Stimulated activated memory B cell treated with anti-CD40 and anti-IgM and Interleukin-4, amounts not matched to agents 10 μg/mL and 1 μg/mL and 100 μg/mL, for 72 hours (primary cell): ENCODE results near the gene NCKAP5L.
"Not testable (repeated sequence)": the region's sequence is repeated elsewhere in the genome, so short reads cannot be mapped to it uniquely, and the experiment has no call there.

ENCODE experiments used
- ATAC-seq: fragments of 150-1000 bp; cut with Tn5 transposase; 2 replicates; pipeline ENCODE4 v1.10.0; 2021
- H3K27ac Mint-ChIP-seq: one replicate; pipeline ENCODE4 v1.8.0; 2022; ENCODE audit warnings: mild to moderate bottlenecking, mixed read lengths
- H3K27me3 Mint-ChIP-seq: one replicate; pipeline ENCODE4 v1.8.0; 2022; ENCODE audit warnings: mixed read lengths
- H3K36me3 Mint-ChIP-seq: one replicate; pipeline ENCODE4 v1.8.0; 2022; ENCODE audit warnings: mixed read lengths
- H3K4me1 Mint-ChIP-seq: one replicate; pipeline ENCODE4 v1.8.0; 2022; ENCODE audit warnings: mixed read lengths
- H3K4me3 Mint-ChIP-seq: one replicate; pipeline ENCODE4 v1.8.0; 2022; ENCODE audit warnings: mild to moderate bottlenecking, moderate library complexity, mixed read lengths
- H3K9me3 Mint-ChIP-seq: one replicate; pipeline ENCODE4 v1.8.0; 2022; ENCODE audit warnings: mixed read lengths

NCKAP5L gene, protein sequence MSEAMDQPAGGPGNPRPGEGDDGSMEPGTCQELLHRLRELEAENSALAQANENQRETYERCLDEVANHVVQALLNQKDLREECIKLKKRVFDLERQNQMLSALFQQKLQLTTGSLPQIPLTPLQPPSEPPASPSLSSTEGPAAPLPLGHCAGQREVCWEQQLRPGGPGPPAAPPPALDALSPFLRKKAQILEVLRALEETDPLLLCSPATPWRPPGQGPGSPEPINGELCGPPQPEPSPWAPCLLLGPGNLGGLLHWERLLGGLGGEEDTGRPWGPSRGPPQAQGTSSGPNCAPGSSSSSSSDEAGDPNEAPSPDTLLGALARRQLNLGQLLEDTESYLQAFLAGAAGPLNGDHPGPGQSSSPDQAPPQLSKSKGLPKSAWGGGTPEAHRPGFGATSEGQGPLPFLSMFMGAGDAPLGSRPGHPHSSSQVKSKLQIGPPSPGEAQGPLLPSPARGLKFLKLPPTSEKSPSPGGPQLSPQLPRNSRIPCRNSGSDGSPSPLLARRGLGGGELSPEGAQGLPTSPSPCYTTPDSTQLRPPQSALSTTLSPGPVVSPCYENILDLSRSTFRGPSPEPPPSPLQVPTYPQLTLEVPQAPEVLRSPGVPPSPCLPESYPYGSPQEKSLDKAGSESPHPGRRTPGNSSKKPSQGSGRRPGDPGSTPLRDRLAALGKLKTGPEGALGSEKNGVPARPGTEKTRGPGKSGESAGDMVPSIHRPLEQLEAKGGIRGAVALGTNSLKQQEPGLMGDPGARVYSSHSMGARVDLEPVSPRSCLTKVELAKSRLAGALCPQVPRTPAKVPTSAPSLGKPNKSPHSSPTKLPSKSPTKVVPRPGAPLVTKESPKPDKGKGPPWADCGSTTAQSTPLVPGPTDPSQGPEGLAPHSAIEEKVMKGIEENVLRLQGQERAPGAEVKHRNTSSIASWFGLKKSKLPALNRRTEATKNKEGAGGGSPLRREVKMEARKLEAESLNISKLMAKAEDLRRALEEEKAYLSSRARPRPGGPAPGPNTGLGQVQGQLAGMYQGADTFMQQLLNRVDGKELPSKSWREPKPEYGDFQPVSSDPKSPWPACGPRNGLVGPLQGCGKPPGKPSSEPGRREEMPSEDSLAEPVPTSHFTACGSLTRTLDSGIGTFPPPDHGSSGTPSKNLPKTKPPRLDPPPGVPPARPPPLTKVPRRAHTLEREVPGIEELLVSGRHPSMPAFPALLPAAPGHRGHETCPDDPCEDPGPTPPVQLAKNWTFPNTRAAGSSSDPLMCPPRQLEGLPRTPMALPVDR (N-terminal part only)

DNA sequence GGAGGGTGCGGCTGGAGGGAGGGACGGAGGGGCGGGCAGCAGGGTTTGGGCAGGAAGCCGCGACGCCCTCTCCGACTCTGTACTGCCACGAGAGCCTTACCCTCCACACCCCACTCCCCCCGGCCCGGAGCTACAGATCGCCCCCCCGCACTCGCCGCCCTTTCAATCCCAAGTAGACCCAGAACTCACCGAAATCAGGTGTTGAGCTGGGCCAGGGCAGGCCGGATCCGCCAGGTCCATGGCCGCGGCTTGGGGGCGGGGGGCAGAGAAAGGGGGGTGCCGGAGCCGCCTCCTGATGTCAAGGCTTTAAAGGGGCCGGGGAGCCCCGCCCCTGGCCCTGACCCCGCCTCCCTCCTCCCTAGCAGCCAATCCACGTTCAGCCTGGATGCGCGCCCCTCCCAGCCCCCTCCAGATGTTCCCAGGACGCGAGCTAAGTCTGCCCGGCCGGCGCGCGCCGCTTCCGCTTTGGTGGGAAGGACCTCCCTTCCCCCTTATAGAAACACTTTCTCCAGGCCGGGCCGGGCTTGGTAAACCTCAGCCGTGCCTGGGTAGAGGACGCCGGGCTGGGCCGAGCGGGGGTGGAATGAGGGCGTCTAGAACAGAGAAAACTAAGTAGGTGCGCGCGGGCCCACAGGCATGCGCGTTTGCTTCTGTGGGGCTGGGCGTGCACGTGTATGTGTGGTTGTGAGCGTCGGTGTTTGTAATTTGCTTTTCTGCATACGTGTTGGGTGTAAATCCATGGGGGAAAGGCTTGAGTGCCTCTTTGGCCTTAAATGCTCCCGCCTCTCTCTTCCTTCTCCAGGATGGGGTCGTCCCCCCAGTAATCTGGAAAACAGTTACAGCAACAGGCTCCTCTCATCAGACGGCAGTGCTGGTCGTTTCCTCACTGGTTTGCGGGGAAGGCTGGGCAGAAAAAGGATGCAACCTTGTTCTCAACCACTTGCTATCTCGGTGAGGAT is at the start of gene NCKAP5L:
TSS of gene NCKAP5L (minus strand) at position 281 of the 959 bp plus-strand sequence. CDS start 24,369 bp downstream, outside the sequence.
- no peaks in the 10 kb centered on the region for H3K27me3 Mint-ChIP-seq
- peak; percentile 98 for ATAC-seq
- peak within 1 kb of the TSS; percentile 97 for H3K4me3 Mint-ChIP-seq
- H3K4me1 Mint-ChIP-seq: peaks cover 47% of the 10 kb centered on the region
- H3K9me3 Mint-ChIP-seq: no peaks in the 10 kb centered on the region
- no peaks in the 10 kb centered on the region for H3K36me3 Mint-ChIP-seq
- H3K27ac Mint-ChIP-seq: peak within 1 kb of the TSS; percentile 86

DNA sequence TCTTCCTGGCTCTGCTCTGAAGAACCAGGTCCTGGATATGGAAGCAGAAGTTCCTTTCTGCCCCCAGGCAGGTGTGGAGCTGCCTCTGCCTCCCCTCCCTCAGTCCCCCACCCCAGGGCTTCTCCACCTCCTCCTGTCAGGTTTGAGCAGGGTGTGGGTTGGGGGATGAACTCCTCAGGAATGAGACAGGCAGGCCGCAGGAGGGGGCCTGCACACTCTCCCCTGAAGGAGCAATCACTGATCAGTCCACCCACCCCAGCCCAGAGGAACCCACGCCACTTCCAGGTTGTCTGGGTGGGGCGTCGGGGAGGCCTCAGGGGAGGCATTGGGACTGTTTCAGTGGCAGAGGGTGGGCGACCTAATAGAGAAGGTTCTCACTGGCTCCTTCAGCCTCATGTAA is 48.9 kb upstream of the NCKAP5L start:
- Mint-ChIP-seq H3K27ac (no peak overlapping the region), H3K9me3 (peaks cover 31% of the 10 kb centered on the region), H3K4me3 (no peak overlapping the region), H3K4me1 (no peaks in the 10 kb centered on the region), H3K27me3 (no peaks in the 10 kb centered on the region), H3K36me3 (no peaks in the 10 kb centered on the region)
- ATAC-seq: no peak

DNA sequence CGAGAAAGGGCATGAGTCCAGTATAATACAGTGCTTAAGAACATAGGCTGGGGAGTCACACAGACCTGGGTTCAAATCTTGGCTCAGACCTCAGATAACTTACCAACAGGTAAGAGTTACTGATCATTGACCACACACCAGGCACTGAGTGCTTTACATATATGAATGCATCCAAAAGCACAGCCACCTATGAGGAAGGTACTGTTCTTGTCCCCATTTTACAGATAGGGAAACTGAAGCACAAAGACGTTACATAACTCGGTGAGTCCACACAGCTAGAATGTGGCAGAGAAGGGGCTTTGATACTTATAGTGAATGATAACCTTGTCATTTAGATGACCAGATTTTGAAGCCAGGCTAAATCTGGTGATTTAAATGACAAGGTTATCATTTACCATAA is 47.9 kb upstream of the NCKAP5L start:
- peaks cover 31% of the 10 kb centered on the region for H3K9me3 Mint-ChIP-seq
- H3K27me3 Mint-ChIP-seq: no peaks in the 10 kb centered on the region
- no peak overlapping the region for H3K4me3 Mint-ChIP-seq
- H3K27ac Mint-ChIP-seq: no peak overlapping the region
- no peak for ATAC-seq
- no peaks in the 10 kb centered on the region for H3K36me3 Mint-ChIP-seq
- H3K4me1 Mint-ChIP-seq: no peaks in the 10 kb centered on the region

DNA sequence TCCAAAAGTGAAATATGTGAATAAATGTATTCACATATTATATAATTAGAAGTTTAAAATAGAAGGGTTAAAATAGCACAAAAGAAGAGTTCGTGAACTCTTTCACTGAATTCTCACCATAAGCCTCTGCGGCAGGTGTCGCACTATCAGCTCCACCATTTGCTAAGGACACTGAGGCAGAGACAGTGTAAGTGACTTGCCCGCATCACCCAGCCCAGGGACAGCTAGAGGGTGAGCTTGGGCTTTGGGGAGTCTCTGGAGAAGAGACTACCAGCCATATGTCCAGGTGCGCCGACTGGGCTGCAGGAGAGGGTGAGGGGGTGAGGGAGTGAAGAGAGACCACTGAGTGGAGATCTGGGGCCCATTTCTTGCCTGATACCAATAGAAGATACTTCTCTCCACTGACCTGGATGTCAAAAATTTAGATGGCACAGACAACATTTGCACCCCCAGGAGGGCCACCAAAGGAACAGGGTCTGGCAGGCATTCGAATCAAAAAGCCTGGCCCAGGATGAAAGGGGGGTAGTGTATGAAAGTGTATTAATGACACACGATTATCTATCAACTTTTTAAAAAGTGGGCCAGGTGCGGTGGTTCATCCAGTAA is 47.0 kb upstream of the NCKAP5L start:
- Mint-ChIP-seq H3K27me3 (no peaks in the 10 kb centered on the region), H3K27ac (no peak overlapping the region), H3K4me3 (no peak overlapping the region), H3K9me3 (peaks cover 27% of the 10 kb centered on the region), H3K4me1 (no peaks in the 10 kb centered on the region), H3K36me3 (no peaks in the 10 kb centered on the region)
- no peak for ATAC-seq

DNA sequence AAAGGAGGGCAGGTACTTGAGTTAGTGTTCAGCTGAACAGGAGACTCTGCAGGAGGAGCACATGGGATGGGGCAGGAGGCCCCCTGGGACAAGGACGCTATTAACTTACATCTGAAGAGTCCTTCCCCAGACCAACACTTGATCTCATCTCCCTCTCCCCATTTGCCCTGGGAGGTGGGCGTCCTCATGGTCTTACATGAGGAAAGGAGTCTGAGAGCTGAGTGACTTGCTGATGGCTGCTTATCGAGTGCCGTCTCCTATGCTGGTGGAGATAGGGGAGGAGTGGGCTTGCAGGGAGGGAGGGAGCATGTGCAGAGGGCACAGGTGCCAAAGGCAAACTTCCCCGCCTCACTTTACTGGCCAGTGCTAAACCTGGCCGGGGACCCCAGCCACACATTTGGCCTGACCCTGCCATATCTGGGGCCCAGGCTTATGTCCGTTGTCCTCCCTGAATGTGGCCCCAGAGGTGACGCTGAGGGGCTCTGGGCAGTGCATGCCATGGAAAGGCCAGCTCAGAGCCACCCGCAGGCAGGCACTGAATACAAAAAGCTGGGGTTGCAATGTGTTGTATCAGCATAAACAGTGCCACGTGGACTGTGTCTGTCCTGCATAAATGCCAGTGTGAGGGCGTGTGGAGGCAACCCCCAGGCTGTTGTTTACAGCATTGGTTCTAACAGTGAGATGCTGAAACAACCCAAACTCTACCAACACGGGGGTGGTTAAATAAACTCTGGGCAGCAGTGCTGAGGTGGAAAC is 46.1 kb upstream of the NCKAP5L start:
- no peak for ATAC-seq
- H3K4me3 Mint-ChIP-seq: no peak overlapping the region
- no peak overlapping the region for H3K27ac Mint-ChIP-seq
- no peaks in the 10 kb centered on the region for H3K36me3 Mint-ChIP-seq
- H3K9me3 Mint-ChIP-seq: peaks cover 18% of the 10 kb centered on the region
- no peaks in the 10 kb centered on the region for H3K4me1 Mint-ChIP-seq
- no peaks in the 10 kb centered on the region for H3K27me3 Mint-ChIP-seq

DNA sequence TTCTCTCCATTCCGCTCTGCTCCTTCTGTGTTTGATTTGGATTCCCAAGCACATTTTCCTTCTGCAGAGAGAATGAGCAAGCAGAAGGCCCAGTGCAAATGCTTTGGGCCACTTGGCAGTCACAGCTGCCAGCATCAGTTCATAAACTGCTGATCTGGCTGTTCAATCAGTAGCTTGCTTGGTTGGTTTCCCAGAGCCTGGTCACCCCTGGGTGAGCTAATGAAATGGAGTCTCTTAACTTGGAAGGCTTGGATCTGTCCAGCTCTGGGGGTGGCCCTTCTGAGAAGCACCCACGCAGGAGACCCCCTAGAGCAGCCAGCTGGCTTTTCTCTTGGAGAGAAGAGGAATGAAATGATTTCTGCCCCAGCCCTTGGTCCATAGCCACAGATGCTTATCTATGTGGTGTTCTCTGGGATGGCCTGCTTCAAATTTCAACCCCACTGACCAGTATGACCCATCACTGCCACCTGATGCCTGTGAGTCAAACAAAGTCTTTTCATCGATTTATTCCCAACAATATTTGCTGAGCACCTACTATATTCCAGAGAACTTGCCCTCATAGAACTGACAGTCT is 45.2 kb upstream of the NCKAP5L start:
- no peak for ATAC-seq
- Mint-ChIP-seq H3K27ac (no peak overlapping the region), H3K27me3 (no peaks in the 10 kb centered on the region), H3K4me1 (no peaks in the 10 kb centered on the region), H3K9me3 (peaks cover 9% of the 10 kb centered on the region), H3K36me3 (no peaks in the 10 kb centered on the region), H3K4me3 (no peak overlapping the region)

DNA sequence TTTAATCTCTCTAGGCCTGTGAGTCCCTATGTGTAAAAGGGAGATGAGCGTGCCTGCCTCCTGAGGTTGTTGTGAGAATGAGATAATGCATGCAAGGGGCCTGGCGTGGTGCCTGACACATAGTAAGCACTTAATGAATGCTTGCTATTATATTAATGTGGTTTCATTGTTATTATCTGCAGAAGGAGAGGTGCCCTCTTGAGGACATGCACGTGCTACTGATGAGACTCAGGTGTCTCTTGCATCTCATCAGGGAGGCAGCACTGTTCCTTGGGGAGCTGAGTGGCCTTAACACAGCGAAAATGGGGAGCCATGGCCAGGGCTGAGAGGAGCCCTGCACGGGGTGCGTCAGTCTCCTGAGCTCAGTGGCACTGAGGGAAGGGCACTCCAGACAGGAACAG is 44.6 kb upstream of the NCKAP5L start:
- Mint-ChIP-seq H3K4me3 (no peak overlapping the region), H3K27me3 (peaks cover 4% of the 10 kb centered on the region), H3K4me1 (no peaks in the 10 kb centered on the region), H3K27ac (no peak overlapping the region), H3K36me3 (no peaks in the 10 kb centered on the region), H3K9me3 (peaks cover 2% of the 10 kb centered on the region)
- no peak for ATAC-seq

DNA sequence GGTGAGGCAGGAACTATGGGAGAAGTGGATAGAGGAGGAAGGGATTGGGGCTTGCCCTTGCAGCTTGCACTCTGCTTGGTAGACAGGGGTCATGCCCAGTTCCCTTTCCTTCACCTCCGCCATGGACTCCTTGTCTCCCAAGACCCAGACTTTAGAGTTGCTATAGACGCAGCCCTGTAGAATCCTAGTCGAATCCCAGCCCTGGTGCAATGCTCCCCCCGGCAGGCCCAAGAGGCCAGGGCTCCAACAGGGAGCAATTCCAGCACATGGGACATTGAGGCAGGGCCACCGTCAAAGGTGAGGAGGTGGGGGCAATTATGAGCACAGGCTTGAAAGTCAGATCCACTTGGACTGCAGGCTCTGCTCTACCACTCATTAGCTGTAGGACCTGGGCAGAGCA is 44.2 kb upstream of the NCKAP5L start:
- H3K9me3 Mint-ChIP-seq: no peaks in the 10 kb centered on the region

DNA sequence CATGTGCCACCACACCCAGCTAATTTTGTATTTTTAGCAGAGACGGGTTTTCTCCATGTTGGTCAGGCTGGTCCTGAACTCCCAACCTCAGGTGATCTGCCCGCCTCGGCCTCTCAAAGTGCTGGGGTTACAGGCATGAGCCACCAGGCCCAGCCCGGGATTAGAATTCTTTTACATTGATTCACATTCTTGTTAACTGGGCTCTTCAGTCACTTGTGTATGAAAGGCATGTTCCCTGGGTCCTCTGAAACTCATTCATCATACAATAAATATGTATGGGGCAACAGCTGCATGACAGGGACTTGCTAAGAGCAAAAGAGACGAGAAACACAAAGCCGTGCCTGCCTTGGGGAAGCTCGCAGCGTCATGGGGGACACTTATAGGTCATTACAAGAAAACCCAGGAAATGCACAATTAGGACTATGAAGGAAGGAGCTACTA is 43.6 kb upstream of the NCKAP5L start:
- not testable (repeated sequence) for H3K27ac Mint-ChIP-seq, H3K4me1 Mint-ChIP-seq, H3K36me3 Mint-ChIP-seq, ATAC-seq, H3K4me3 Mint-ChIP-seq, H3K27me3 Mint-ChIP-seq, H3K9me3 Mint-ChIP-seq

More for the DNA sequence above, 44.2 kb upstream of the NCKAP5L start:
- ATAC-seq: no peak
- H3K4me1 Mint-ChIP-seq: peaks cover 1% of the 10 kb centered on the region
- no peaks in the 10 kb centered on the region for H3K36me3 Mint-ChIP-seq
- peaks cover 8% of the 10 kb centered on the region for H3K27me3 Mint-ChIP-seq
- no peak overlapping the region for H3K4me3 Mint-ChIP-seq
- H3K27ac Mint-ChIP-seq: no peak overlapping the region

DNA sequence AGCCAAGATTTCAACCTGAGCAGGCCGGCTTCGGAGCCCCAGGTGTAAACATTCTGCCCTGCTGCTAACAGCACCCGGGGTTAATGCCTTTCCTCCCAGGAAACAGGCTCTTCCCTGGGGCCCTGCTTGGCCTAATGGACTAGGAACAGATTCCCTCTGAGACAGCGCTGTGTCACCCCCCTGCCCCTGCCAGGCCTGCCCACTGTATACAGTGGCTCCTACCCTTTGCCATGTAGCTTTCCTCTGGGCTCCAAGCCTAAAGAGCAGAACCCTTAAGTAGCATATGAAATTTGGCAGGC is 43.0 kb upstream of the NCKAP5L start:
- Mint-ChIP-seq H3K9me3 (no peaks in the 10 kb centered on the region), H3K4me1 (peaks cover 10% of the 10 kb centered on the region), H3K27me3 (peaks cover 10% of the 10 kb centered on the region), H3K4me3 (no peak overlapping the region), H3K36me3 (no peaks in the 10 kb centered on the region), H3K27ac (no peak overlapping the region)
- ATAC-seq: no peak

DNA sequence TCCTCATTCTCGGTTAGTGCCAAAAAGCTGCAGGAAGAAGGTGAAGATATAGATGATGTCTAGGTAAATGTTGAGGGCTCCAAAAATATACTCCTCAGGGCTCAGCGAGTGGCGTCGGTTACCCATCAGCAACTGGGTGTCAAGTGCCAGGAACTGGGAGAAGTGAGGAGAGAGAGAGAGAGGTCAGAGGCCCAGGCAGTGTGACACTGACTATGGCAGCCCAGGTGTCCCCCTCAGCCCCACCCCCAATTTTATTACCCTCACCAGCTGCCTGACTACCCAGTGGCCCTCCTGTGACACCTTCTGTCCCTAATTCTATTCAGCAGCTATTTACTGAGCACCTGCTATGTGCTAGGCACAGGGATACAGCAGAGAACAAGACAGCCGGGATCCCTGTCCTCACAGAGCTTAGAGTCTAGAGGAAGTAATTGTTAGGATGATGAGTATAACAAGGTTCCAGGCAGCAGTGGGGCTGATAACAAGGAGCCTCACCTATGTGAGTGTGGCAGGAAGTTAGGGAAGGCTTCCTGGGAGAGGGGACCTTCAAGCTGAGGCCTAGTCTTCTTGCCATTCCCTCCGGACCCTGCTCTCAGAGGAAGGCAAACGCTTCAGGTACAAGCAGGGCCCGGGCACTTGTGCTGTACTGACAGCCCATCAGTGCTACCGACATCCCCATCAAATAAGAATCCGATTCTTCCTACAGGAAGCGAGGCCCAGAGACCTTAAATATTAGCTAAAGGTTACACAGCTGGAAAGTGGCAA is 42.5 kb upstream of the NCKAP5L start:
- Mint-ChIP-seq H3K4me1 (peaks cover 10% of the 10 kb centered on the region), H3K4me3 (no peak overlapping the region), H3K9me3 (no peaks in the 10 kb centered on the region), H3K27me3 (peaks cover 10% of the 10 kb centered on the region), H3K27ac (no peak overlapping the region), H3K36me3 (no peaks in the 10 kb centered on the region)
- no peak for ATAC-seq

DNA sequence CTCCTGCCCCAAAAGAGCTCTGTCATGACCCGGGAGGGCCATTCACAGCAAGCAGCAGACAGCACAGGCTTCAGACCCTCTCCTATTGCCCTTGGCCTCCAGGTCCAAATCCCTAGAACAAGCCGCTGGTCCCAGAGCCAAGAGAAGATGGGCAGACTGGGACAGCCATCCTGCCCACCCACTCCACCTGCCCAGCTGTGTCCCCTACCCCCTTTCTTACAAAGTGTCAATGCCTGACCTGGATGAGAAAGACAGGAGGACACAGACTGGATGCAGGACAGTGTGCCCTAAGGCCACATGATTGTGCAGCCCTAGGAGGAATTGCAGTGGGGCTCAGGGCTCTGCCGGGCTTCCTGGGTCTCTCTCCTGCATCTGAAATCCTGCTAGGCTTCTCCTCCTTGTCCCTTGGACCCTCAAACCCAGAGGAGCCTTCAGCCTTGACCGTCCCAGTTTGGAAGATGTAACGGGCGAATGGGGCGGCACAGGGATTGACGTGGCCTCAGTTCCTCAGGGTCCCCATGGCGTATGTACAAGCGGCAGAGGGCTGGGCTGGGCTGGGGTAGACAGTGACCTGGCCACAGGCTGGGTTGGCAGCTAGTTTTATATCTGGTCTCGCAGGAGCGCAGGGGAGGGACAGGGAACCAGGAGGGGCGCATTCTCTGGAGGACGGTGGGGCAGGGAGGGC is 41.7 kb upstream of the NCKAP5L start:
- peaks cover 10% of the 10 kb centered on the region for H3K4me1 Mint-ChIP-seq
- no peaks in the 10 kb centered on the region for H3K9me3 Mint-ChIP-seq
- H3K36me3 Mint-ChIP-seq: no peaks in the 10 kb centered on the region
- H3K27ac Mint-ChIP-seq: no peak overlapping the region
- ATAC-seq: no peak
- H3K4me3 Mint-ChIP-seq: no peak overlapping the region
- peaks cover 12% of the 10 kb centered on the region for H3K27me3 Mint-ChIP-seq
